H1 (cell line): Measurements from ENCODE around the gene ITFG2. TPM values are rescaled to one million over a fixed set of nuclear protein-coding genes. Genes with fewer than 3 reads are reported as not detected.
A peak's percentile ranks its signal among the peaks of the same experiment; 100 is the strongest.

ENCODE experiments used
- CTCF ChIA-PET: fragments of 300-600 bp; sonication (Branson Sonifier 250); formaldehyde crosslinking; loops from one replicate; lab custom pipeline; 2021; ENCODE audit not compliant: partially characterized antibody; lab: Charles Lee
- POLR2A ChIA-PET: fragments of 300-600 bp; sonication (Branson Sonifier 250); formaldehyde crosslinking; loops from one replicate; lab custom pipeline; 2021; ENCODE audit warnings: inconsistent platforms; ENCODE audit not compliant: partially characterized antibody; lab: Charles Lee
- DNase-seq, 2 experiments: peaks; one replicate each; pipeline versions ENCODE4 v3.0.0 to v3.0.0-alpha.2; 2010 to 2022; ENCODE audit warnings: low spot score in 2 of 2, low read depth in 1 of 2, mixed read lengths in 1 of 2
- FAIRE-seq: peaks from 2 replicates; lab custom pipeline; 2011; peaks lifted over from hg19 to GRCh38; lab: Jason Lieb, UNC
- H2AFZ ChIP-seq: 2 replicates; pipeline ENCODE4 v1.8.1; 2012; ENCODE audit warnings: low read length, inconsistent platforms
- H2AK5ac ChIP-seq: 2 replicates; pipeline ENCODE4 v1.6.1; 2013; ENCODE audit warnings: low read depth, low read length
- H2BK120ac ChIP-seq: replicated peaks from 2 replicates; pipeline ENCODE3; 2013; ENCODE audit warnings: low read depth, low read length, inconsistent platforms
- H2BK12ac ChIP-seq: 2 replicates; pipeline ENCODE4 v1.6.1; 2013; ENCODE audit warnings: low read depth, low read length
- H2BK15ac ChIP-seq: 2 replicates; pipeline ENCODE4 v1.6.1; 2013; ENCODE audit warnings: low read length
- H2BK20ac ChIP-seq: 2 replicates; pipeline ENCODE4 v1.6.1; 2013; ENCODE audit warnings: low read length
- H2BK5ac ChIP-seq: 2 replicates; pipeline ENCODE4 v1.6.1; 2013; ENCODE audit warnings: low read depth, low read length
- H3K14ac ChIP-seq: 2 replicates; pipeline ENCODE4 v1.6.1; 2013; ENCODE audit warnings: inconsistent platforms; ENCODE audit not compliant: insufficient read length
- H3K18ac ChIP-seq: 2 replicates; pipeline ENCODE4 v1.6.1; 2013; ENCODE audit warnings: low read length; ENCODE audit errors: extremely low read depth
- H3K23ac ChIP-seq: 2 replicates; pipeline ENCODE4 v1.6.1; 2013; ENCODE audit warnings: inconsistent platforms; ENCODE audit not compliant: insufficient read length
- H3K23me2 ChIP-seq: 2 replicates; pipeline ENCODE4 v1.6.1; 2013; ENCODE audit warnings: low read depth, low read length
- H3K27ac ChIP-seq: 2 replicates; pipeline ENCODE4 v1.6.1; 2011; ENCODE audit warnings: low read depth, low read length, inconsistent platforms
- H3K27me3 ChIP-seq, 4 experiments: replicated peaks in 1 of 4; 1 replicate in 1 of 4; 2 replicates in 3 of 4; pipeline versions ENCODE4 v1.6.1 to v1.8.1; 2011 to 2013; ENCODE audit warnings: low read length in 3 of 4, mild to moderate bottlenecking in 3 of 4, inconsistent platforms in 2 of 4, mixed read lengths in 2 of 4, moderate library complexity in 1 of 4; ENCODE audit not compliant: control insufficient read depth in 3 of 4, insufficient read depth in 3 of 4; ENCODE audit errors: extremely low read depth in 1 of 4
- H3K36me3 ChIP-seq, 4 experiments: 2 replicates each; pipeline versions ENCODE4 v1.6.1 to v1.8.1; 2011 to 2013; ENCODE audit warnings: mild to moderate bottlenecking in 4 of 4, low read length in 3 of 4, moderate library complexity in 2 of 4, control low read depth in 1 of 4, inconsistent platforms in 1 of 4; ENCODE audit not compliant: insufficient read depth in 4 of 4, control insufficient read depth in 2 of 4
- H3K4ac ChIP-seq: replicated peaks from 2 replicates; pipeline ENCODE3; 2013; ENCODE audit warnings: low read length, low read depth, mixed read lengths, inconsistent platforms; ENCODE audit not compliant: insufficient read length
- H3K4me1 ChIP-seq, 4 experiments: replicated peaks in 1 of 4; 1 replicate in 1 of 4; 2 replicates in 3 of 4; pipeline versions ENCODE4 v1.6.1 to v1.8.1; 2011 to 2013; ENCODE audit warnings: low read length in 3 of 4, inconsistent platforms in 2 of 4, mixed read lengths in 1 of 4; ENCODE audit not compliant: insufficient read depth in 4 of 4, control insufficient read depth in 3 of 4
- H3K4me2 ChIP-seq, 2 experiments: 2 replicates each; pipeline versions ENCODE4 v1.6.1 to v1.8.1; 2011 to 2013; ENCODE audit warnings: low read depth in 2 of 2, low read length in 2 of 2, control low read depth in 1 of 2, inconsistent platforms in 1 of 2, mild to moderate bottlenecking in 1 of 2; ENCODE audit not compliant: insufficient read depth in 1 of 2
- H3K4me3 ChIP-seq, 4 experiments: fragments of 200-600, 300-600 bp in 1 of 4; sonication (generic), shearing (Covaris generic), sonication (Bioruptor Twin) in 1 of 4; 2 replicates each; pipeline versions ENCODE4 v1.5.1 to v1.8.1; 2011 to 2016; ENCODE audit warnings: low read length in 4 of 4, low read depth in 3 of 4, control low read depth in 2 of 4, inconsistent platforms in 2 of 4, mild to moderate bottlenecking in 2 of 4, mixed read lengths in 1 of 4, moderate library complexity in 1 of 4; ENCODE audit not compliant: insufficient read depth in 2 of 4; ENCODE audit errors: extremely low read depth in 1 of 4
- H3K56ac ChIP-seq: replicated peaks from 2 replicates; pipeline ENCODE3; 2013; ENCODE audit warnings: low read depth, mild to moderate bottlenecking, mixed read lengths, low read length, inconsistent platforms; ENCODE audit not compliant: insufficient read length
- H3K79me1 ChIP-seq: 2 replicates; pipeline ENCODE4 v1.6.1; 2013; ENCODE audit warnings: low read depth, low read length, control low read depth
- H3K79me2 ChIP-seq, 2 experiments: 2 replicates each; pipeline versions ENCODE4 v1.6.1 to v1.8.1; 2012 to 2013; ENCODE audit warnings: low read length in 2 of 2, mild to moderate bottlenecking in 2 of 2, inconsistent platforms in 1 of 2; ENCODE audit not compliant: insufficient read depth in 2 of 2, control insufficient read depth in 1 of 2
- H3K9ac ChIP-seq, 4 experiments: replicated peaks in 1 of 4; 1 replicate in 1 of 4; 2 replicates in 3 of 4; pipeline versions ENCODE4 v1.6.1 to v1.8.1; 2011 to 2013; ENCODE audit warnings: low read depth in 3 of 4, low read length in 3 of 4, control low read depth in 2 of 4, mild to moderate bottlenecking in 2 of 4, moderate library complexity in 2 of 4, inconsistent platforms in 1 of 4; ENCODE audit errors: extremely low read depth in 1 of 4
- H3K9me3 ChIP-seq, 2 experiments: 2 replicates each; pipeline versions ENCODE4 v1.6.1 to v1.8.1; 2012 to 2013; ENCODE audit warnings: mild to moderate bottlenecking in 2 of 2, moderate library complexity in 2 of 2, control low read depth in 1 of 2, inconsistent platforms in 1 of 2, low read depth in 1 of 2, low read length in 1 of 2, mixed read lengths in 1 of 2; ENCODE audit not compliant: insufficient read depth in 2 of 2
- H4K20me1 ChIP-seq, 2 experiments: replicated peaks in 1 of 2; 2 replicates each; pipeline versions ENCODE3 to v1.8.1; 2011 to 2013; ENCODE audit warnings: inconsistent platforms in 2 of 2, low read length in 2 of 2, mild to moderate bottlenecking in 1 of 2; ENCODE audit not compliant: insufficient read depth in 2 of 2, control insufficient read depth in 1 of 2
- H4K5ac ChIP-seq: 2 replicates; pipeline ENCODE4 v1.6.1; 2013; ENCODE audit warnings: low read length, low read depth, mixed read lengths, inconsistent platforms; ENCODE audit not compliant: insufficient read length
- H4K8ac ChIP-seq: 2 replicates; pipeline ENCODE4 v1.8.0; 2013; ENCODE audit warnings: mild to moderate bottlenecking, moderate library complexity, low read length, inconsistent platforms; ENCODE audit not compliant: insufficient read depth; ENCODE audit errors: extremely low read depth
- H4K91ac ChIP-seq: replicated peaks from 2 replicates; pipeline ENCODE3; 2013; ENCODE audit warnings: low read length, mixed read lengths, inconsistent platforms; ENCODE audit not compliant: insufficient read length
- CBX5 ChIP-seq: fragments of 300-800, 300-1000 bp; sonication (generic); IDR thresholded peaks from 2 replicates; pipeline ENCODE4 v1.7.1; 2016; ENCODE audit warnings: antibody characterized with exemption, low read length, low read depth
- CEBPB ChIP-seq: IDR thresholded peaks from 2 replicates; pipeline ENCODE4 v1.6.1; 2012; ENCODE audit warnings: low read depth, low read length
- CREB1 ChIP-seq: IDR thresholded peaks from 2 replicates; pipeline ENCODE4 v1.6.1; 2012; ENCODE audit warnings: inconsistent platforms
- CTCF ChIP-seq, 3 experiments: IDR thresholded peaks; 1 replicate in 2 of 3; 2 replicates in 1 of 3; pipeline versions ENCODE4 v1.5.1 to v1.6.1; 2011; ENCODE audit warnings: low read length in 3 of 3, mild to moderate bottlenecking in 3 of 3, inconsistent platforms in 2 of 3, low read depth in 1 of 3, moderate library complexity in 1 of 3; ENCODE audit not compliant: insufficient read depth in 1 of 3; ENCODE audit errors: control extremely low read depth in 1 of 3
- EP300 ChIP-seq, 2 experiments: IDR thresholded peaks; 1 replicate in 1 of 2; 2 replicates in 1 of 2; pipeline ENCODE4 v1.6.1; 2011 to 2012; ENCODE audit warnings: low read depth in 2 of 2, low read length in 2 of 2, mild to moderate bottlenecking in 2 of 2, borderline replicate concordance in 1 of 2, inconsistent platforms in 1 of 2, moderate library complexity in 1 of 2
- JUN ChIP-seq: IDR thresholded peaks from 2 replicates; pipeline ENCODE4 v1.6.1; 2011; ENCODE audit warnings: low read depth, mild to moderate bottlenecking, improper control_type of control experiment, low read length
- MAFK ChIP-seq: IDR thresholded peaks from 2 replicates; pipeline ENCODE4 v1.6.1; 2012; ENCODE audit warnings: low read depth, mild to moderate bottlenecking, improper control_type of control experiment, low read length
- POLR2A ChIP-seq, 2 experiments: IDR thresholded peaks; 1 replicate in 1 of 2; 2 replicates in 1 of 2; pipeline ENCODE4 v1.6.1; 2011; ENCODE audit warnings: low read depth in 2 of 2, low read length in 2 of 2, mild to moderate bottlenecking in 2 of 2; ENCODE audit errors: control extremely low read depth in 1 of 2
- SIRT6 ChIP-seq: IDR thresholded peaks from one replicate; pipeline ENCODE4 v1.7.1; 2012; ENCODE audit warnings: low read length, inconsistent platforms
- SRF ChIP-seq: IDR thresholded peaks from 2 replicates; pipeline ENCODE4 v1.6.1; 2011; ENCODE audit warnings: mild to moderate bottlenecking, low read depth, low read length, moderate library complexity
- TEAD4 ChIP-seq: IDR thresholded peaks from 2 replicates; pipeline ENCODE4 v1.6.1; 2012; ENCODE audit warnings: low read depth, low read length, inconsistent platforms, mixed read lengths
- WGBS, 2 experiments: shearing (Covaris generic) in 1 of 2; methylation state at CpG; one replicate each; pipeline versions ENCODE4 v1.1.6 to v1.1.7; 2013 to 2015; ENCODE audit warnings: low lambda C conversion rate in 2 of 2, mixed read lengths in 2 of 2, inconsistent platforms in 1 of 2, low coverage in 1 of 2, missing lambda C conversion rate in 1 of 2; ENCODE audit not compliant: insufficient replicate concordance in 2 of 2, insufficient coverage in 1 of 2, insufficient read length in 1 of 2; ENCODE audit errors: extremely low coverage in 1 of 2, missing lambda C conversion rate in 1 of 2; 5-methylcytosine and 5-hydroxymethylcytosine counted together
- polyA plus RNA-seq, 7 experiments: library from polyadenylated mRNA; depleted of rRNA in 3 of 7; stranded (reverse) in 5 of 7; unstranded in 2 of 7; fragments of >200 nt in 5 of 7; fragments of 200-250 nt in 2 of 7; gene quantifications; 1 replicate in 5 of 7; 2 replicates in 1 of 7; 4 replicates in 1 of 7; pipeline versions ENCODE4 v1.2.1 to v1.2.3, GENCODE V29; 2011 to 2013; ENCODE audit warnings: missing spikeins in 2 of 7, mixed read lengths in 2 of 7
- total RNA-seq: library from RNA; stranded (reverse); fragmentation: NEBNext Ultra II Directional; extraction: Animal tissue kit (Norgen Biotek cat#: 25700); gene quantifications from 2 replicates; pipeline ENCODE4 v1.2.1, GENCODE V29; 2021

ITFG2 gene
- total and polyA plus RNA-seq, 2 of the 8 experiments (the other 6 are each of a cell fraction or from before 2014, with no cell fraction given), result 15.0 to 22.9 TPM

DNA sequence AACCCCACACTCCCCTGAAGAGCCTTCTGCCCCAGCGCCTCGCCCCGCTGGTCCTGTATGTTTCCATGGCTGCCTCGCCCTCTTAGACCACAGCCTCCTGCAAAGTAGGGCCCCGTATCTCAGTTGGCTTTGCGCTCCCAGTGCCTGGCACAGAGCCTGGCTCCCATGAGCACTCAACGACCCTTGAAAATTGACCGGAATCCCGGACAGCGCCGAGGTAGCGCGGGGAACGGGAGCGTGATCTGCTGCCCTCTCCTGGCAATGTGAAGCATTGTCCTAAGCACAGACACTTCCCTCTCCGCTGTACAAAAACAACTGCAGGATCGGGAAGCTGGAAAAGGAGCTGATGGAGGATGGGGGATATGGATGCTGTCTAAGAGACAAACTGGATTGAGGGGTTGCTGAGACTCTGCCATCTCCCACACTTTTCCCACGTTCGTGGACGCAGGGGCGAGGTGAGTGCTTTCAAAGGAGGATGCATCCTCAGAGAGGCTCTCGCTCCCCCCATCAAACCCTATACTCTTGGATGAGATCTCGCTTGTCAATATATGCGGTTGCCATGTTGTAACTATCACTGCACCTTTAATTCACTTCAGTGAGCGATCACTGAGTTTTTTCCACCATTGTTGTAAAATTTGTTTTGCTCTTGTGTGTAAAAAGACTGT is 28.4 kb upstream of the ITFG2 start:
- Histone ChIP-seq H2AFZ (no peak overlapping the region; the same call in 1 of the 2 replicates), H3K4ac (no peak overlapping the region), H3K27ac (no peak overlapping the region), H2BK15ac (no peak overlapping the region), H2AK5ac (no peak overlapping the region), H3K23me2 (no peaks in the 10 kb centered on the region), H2BK120ac (no peak overlapping the region), H3K23ac (no peak overlapping the region), H3K27me3 (no peaks in the 10 kb centered on the region; a peak in 1 of 7 replicates), H3K14ac (no peak overlapping the region), H2BK12ac (no peak overlapping the region), H4K8ac (no peak overlapping the region), H3K4me3 (no peak overlapping the region; a peak in 1 of 8 replicates), H2BK20ac (no peak overlapping the region), H3K4me1 (peaks cover 2 to 5% (median 3%) of the 10 kb centered on the region in 4 experiments; a peak in 6 of 7 replicates), H3K4me2 (0 out of 4 replicates have a peak overlapping the region, but pooled peaks of 1 of the 2 experiments have one; percentile 28), H4K91ac (no peak overlapping the region), H2BK5ac (no peak overlapping the region), H4K5ac (no peak overlapping the region), H3K36me3 (no peaks in the 10 kb centered on the region), H3K9ac (no peak overlapping the region), H3K79me1 (no peaks in the 10 kb centered on the region), H4K20me1 (no peaks in the 10 kb centered on the region), H3K18ac (no peak overlapping the region), H3K79me2 (no peaks in the 10 kb centered on the region), H3K56ac (no peak overlapping the region), H3K9me3 (no peaks in the 10 kb centered on the region)
- POLR2A ChIA-PET, result interaction anchor here (0.8 to 2.4 kb wide), 4 partner anchors 12 to 93 kb away, joined by 3 to 12 read pairs (median 6); partner anchors contain the start of gene FKBP4
- FAIRE-seq (peak; percentile 81), DNase-seq (peak in 1 of 2 experiments; percentile 88)
- 36% methylated on average over 25 of the region's 25 CpGs; no CpG with 5 or more reads in 1 of the 2 experiments for WGBS, 2 experiments
- CTCF ChIA-PET, result interaction anchor here (0.6 to 6.1 kb wide), 29 partner anchors 8 to 822 kb away, joined by 3 to 175 read pairs (median 5); partner anchors contain the start of genes FKBP4 and ITFG2
- TF ChIP-seq SRF (no peak), SIRT6 (no peak), CBX5 (no peak), CTCF (IDR thresholded peaks at IDR 0.05; ENCODE audit: control extremely low read depth in 1 of 3, insufficient read depth in 1 of 3, low read depth in 1 of 3, low read length in 3 of 3) (peak; percentile 93 to 97 (median 96)), CEBPB (no peak), TEAD4 (no peak), MAFK (no peak), POLR2A (IDR thresholded peaks at IDR 0.05; ENCODE audit: control extremely low read depth in 1 of 2, low read depth in 2 of 2, low read length in 2 of 2) (no peak), CREB1 (no peak), JUN (no peak), EP300 (IDR thresholded peaks at IDR 0.05; ENCODE audit: borderline replicate concordance in 1 of 2, low read depth in 2 of 2, low read length in 2 of 2) (no peak)
